Fibroblast of villous mesenchyme (primary cell): Measurements from ENCODE around the gene CFAP97D2. TPM values are rescaled to one million over a fixed set of nuclear protein-coding genes. Genes with fewer than 3 reads are reported as not detected.
A peak's percentile ranks its signal among the peaks of the same experiment; 100 is the strongest.

Experiments used
- DNase-seq: peaks from one replicate; pipeline ENCODE4 v3.0.0-alpha.2; 2010; ENCODE audit warnings: low read depth
- H3K4me3 ChIP-seq: 2 replicates; pipeline ENCODE4 v1.5.1; 2011; ENCODE audit warnings: low read depth, mild to moderate bottlenecking, low read length
- total RNA-seq: library from RNA; depleted of rRNA; stranded (reverse); fragments of >200 nt; gene quantifications from 2 replicates; pipeline ENCODE4 v1.2.3, GENCODE V29; 2012
- TF ChIP-seq, protein P1 (sequence below): IDR thresholded peaks from 2 replicates; pipeline ENCODE4 v1.5.1; 2012; ENCODE audit warnings: low read depth, mild to moderate bottlenecking, low read length; ENCODE audit not compliant: insufficient read depth

Gene CFAP97D2
- total RNA-seq, 1 donor: not detected

DNA sequence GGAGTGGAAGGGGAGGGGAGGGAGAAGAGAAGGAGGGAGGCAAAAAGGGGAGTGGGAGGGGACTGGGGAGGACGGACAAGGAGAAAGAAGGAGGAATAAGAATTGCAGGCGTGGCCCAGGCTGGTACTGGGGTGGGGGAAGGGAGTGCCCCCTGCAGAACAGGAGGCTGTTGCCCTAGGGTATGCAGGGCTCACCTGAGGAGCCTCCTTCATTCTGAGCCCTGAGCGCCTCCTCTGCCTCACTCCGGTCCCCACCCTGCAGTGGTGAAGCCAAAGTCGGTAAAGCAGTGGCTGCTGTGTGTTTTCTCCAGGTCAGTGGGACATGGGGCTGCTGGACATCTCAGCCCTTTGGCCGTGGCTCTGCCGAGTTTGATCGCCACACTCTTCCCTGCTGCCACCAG lies 46.6 kb downstream of the CFAP97D2 start:
- DNase-seq: no peak
- TF ChIP-seq, protein P1, sequence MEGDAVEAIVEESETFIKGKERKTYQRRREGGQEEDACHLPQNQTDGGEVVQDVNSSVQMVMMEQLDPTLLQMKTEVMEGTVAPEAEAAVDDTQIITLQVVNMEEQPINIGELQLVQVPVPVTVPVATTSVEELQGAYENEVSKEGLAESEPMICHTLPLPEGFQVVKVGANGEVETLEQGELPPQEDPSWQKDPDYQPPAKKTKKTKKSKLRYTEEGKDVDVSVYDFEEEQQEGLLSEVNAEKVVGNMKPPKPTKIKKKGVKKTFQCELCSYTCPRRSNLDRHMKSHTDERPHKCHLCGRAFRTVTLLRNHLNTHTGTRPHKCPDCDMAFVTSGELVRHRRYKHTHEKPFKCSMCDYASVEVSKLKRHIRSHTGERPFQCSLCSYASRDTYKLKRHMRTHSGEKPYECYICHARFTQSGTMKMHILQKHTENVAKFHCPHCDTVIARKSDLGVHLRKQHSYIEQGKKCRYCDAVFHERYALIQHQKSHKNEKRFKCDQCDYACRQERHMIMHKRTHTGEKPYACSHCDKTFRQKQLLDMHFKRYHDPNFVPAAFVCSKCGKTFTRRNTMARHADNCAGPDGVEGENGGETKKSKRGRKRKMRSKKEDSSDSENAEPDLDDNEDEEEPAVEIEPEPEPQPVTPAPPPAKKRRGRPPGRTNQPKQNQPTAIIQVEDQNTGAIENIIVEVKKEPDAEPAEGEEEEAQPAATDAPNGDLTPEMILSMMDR: no peak
- no peak overlapping the region for H3K4me3 ChIP-seq

DNA sequence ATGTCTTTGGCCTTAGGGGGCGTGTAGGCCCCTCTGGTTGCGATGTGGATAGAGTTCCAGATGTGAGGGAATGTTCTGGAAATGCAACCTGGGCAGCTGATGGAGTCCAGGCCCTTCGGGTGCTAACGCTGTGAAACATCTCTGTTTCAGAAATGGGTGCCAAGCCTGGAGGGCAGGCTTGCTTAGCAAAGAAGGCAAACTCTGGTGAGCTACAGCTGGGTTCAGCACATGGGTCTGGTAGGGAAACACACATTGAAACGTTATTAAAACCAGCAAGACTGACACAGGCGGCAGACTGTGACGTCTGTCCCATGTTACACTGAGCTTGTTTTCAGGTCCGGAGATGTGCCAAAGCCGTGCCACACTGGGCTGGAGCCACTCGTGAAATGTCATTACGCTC lies 47.0 kb downstream of the CFAP97D2 start:
- no peak overlapping the region for H3K4me3 ChIP-seq
- DNase-seq: no peak
- TF ChIP-seq, protein P1: no peak

DNA sequence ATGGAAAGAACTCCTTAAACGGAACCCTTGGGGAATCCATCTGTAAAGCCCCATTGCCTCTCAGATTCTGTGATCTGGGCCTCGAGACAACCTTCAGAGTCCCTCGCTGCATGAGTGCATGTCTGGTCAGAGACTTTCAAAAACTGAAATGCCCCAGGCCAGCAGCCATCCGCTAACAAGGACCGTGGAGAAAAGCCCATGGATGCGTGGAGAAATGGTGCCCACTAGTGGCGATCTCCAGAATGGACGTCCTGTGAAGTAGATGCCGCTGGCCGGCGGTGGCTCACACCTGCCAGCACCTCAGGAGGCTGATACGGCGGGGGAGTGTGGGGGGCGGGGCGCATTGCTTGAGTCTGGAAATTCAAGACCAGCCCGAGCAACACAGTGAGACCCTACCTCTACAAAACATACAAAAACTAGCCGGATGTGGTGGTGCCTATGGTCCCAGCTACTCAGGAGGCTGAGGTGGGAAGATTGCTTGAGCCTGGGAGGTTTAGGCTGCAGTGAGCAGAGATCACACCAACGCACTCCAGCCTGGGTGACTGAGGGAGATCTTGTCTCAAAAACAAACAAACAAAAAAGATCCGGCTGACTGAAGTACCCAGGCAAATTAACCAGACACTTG lies 47.8 kb downstream of the CFAP97D2 start:
- TF ChIP-seq, protein P1: peak; percentile 94
- peak; percentile 83 for DNase-seq

DNA sequence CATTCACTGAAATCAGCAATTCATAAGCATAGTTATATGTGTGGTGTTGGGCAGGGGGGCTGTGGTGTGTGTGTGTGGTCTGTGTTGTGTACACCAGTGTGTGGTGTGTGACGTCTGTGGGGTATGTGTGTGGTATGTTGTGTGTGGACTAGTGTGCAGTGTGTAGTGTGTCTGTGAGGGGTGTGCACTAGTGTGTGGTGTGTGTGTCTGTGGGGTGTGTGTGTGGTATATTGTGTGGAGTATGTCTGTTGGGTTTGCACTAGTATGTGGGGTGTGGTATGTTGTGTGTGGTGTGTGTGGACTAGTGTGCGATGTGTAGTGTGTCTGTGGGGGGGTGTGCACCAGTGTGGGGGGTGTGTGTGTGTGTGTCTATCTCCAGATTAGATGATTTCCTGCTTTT lies 48.5 kb downstream of the CFAP97D2 start:
- no peak for DNase-seq
- H3K4me3 ChIP-seq: no peak overlapping the region
- TF ChIP-seq, protein P1: no peak

More for the DNA sequence above, 47.8 kb downstream of the CFAP97D2 start:
- H3K4me3 ChIP-seq: no peak overlapping the region

DNA sequence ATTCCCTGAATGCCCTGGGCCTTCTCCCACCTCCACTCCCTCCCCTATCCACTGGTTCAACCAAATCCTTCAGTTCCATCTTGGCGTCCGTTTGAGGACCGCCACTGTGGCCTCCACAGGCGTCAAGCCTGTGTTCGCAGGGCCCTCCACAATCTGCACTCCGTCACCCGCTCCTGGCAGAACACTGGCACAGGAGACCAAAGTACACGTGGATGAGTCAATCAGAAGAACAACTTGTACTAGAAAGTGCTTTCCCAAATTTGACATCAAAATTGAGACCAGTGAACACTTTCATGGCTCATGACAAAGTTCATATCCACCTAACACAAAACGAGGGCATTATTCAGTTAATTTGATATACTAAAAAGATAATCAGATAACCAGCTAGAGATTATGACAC lies 49.1 kb downstream of the CFAP97D2 start:
- DNase-seq: no peak
- no peak overlapping the region for H3K4me3 ChIP-seq

DNA sequence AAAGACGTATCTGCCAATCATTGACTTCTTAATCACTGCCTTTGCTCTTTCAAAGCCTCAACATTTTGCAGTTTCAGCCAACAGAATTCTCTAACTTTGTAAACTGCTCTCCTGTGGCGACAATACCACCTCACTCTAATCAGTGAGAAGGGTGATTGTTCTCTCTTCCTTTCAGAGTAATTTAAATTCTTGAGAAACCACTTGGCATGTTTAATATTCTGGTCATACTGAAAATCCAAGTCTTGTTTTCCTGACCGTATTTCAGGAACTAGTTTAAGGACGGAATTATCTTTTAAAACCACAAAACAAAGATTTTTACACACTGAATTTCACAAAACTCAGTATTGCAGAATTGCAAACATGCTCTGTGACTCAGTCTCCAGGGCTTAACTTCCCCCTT lies 50.4 kb downstream of the CFAP97D2 start:
- no peak overlapping the region for H3K4me3 ChIP-seq
- TF ChIP-seq, protein P1: no peak
- DNase-seq: peak; percentile 16

More for the DNA sequence above, 49.1 kb downstream of the CFAP97D2 start:
- TF ChIP-seq, protein P1: no peak

DNA sequence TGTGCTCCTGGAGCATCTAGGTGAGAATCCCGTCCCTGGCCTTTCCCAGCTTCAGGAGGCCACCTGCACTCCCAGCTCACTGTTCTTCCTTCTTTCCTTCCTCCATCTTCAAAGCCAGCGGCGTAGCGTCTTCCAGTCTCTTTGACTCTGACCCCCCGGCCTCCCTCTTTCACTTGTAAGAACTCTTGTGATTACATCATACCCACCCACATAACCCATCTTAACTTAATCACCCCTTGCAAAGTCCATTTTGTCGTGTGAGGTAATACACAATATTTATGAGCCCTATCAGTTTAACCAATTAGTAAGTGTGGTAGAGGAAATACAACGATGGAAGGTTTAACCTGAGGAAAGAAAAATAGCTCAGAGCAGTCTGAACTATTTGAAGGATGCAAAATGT lies 51.1 kb downstream of the CFAP97D2 start:
- peak; percentile 46 for DNase-seq
- TF ChIP-seq, protein P1: no peak
- H3K4me3 ChIP-seq: no peak overlapping the region
